IMR-90 (cell line): Measurements from ENCODE around the gene ASCL3. TPM values are rescaled to one million over a fixed set of nuclear protein-coding genes. Genes with fewer than 3 reads are reported as not detected.

Source experiments
- ATAC-seq: fragments of 200-7000 bp; cut with Tn5 transposase; 2 replicates; pipeline ENCODE4 v1.9.1; 2020; ENCODE audit warnings: low read depth, mild to moderate bottlenecking, moderate library complexity
- BruUV-seq: library from RNA; stranded (reverse); fragments of 400-500 nt; replicated peaks from 2 replicates; lab custom pipeline; 2021; lab: Mats Ljungman, UMichigan
- CTCF ChIA-PET: fragments of 300-600 bp; formaldehyde crosslinking; extraction: SDS; loops from one replicate; lab custom pipeline; 2021; ENCODE audit warnings: antibody characterized with exemption; lab: Yijun Ruan, JAX
- POLR2A ChIA-PET: fragments of 300-600 bp; sonication (Branson Sonifier 250); formaldehyde crosslinking; loops from one replicate; lab custom pipeline; 2022; ENCODE audit warnings: antibody characterized with exemption; ENCODE audit not compliant: unreplicated experiment; lab: Charles Lee
- DNase-seq: peaks from one replicate; pipeline ENCODE4 v3.0.0; 2013
- H2AFZ ChIP-seq: replicated peaks from 2 replicates; pipeline ENCODE3; 2013; ENCODE audit warnings: low read length, mild to moderate bottlenecking; ENCODE audit not compliant: poor library complexity
- H2AK5ac ChIP-seq: 2 replicates; pipeline ENCODE4 v1.6.1; 2013; ENCODE audit warnings: low read depth, low read length, inconsistent platforms
- H2AK9ac ChIP-seq: replicated peaks from 2 replicates; pipeline ENCODE3; 2013; ENCODE audit warnings: mild to moderate bottlenecking, low read depth, low read length, moderate library complexity; ENCODE audit not compliant: poor library complexity
- H2BK120ac ChIP-seq: 2 replicates; pipeline ENCODE4 v1.6.1; 2013; ENCODE audit warnings: low read depth, low read length, inconsistent platforms
- H2BK15ac ChIP-seq: 3 replicates; pipeline ENCODE4 v1.6.1; 2013; ENCODE audit warnings: low read depth, low read length, inconsistent platforms
- H2BK20ac ChIP-seq: 2 replicates; pipeline ENCODE4 v1.6.1; 2013; ENCODE audit warnings: low read depth, mild to moderate bottlenecking, inconsistent platforms, low read length, moderate library complexity
- H2BK5ac ChIP-seq: 2 replicates; pipeline ENCODE4 v1.6.1; 2013; ENCODE audit warnings: mild to moderate bottlenecking, low read depth, low read length, inconsistent platforms; ENCODE audit not compliant: poor library complexity, severe bottlenecking
- H3K14ac ChIP-seq: replicated peaks from 2 replicates; pipeline ENCODE4 v1.6.1; 2013; ENCODE audit warnings: low read depth, low read length, inconsistent platforms
- H3K18ac ChIP-seq: 2 replicates; pipeline ENCODE4 v1.6.1; 2013; ENCODE audit warnings: low read depth, low read length, control low read depth
- H3K23ac ChIP-seq: 2 replicates; pipeline ENCODE4 v1.6.1; 2013; ENCODE audit warnings: low read depth, low read length, inconsistent platforms
- H3K27ac ChIP-seq: 2 replicates; pipeline ENCODE4 v1.5.1; 2013; ENCODE audit warnings: mild to moderate bottlenecking, control low read depth, low read length; ENCODE audit not compliant: insufficient read depth
- H3K27me3 ChIP-seq: 2 replicates; pipeline ENCODE4 v1.6.1; 2013; ENCODE audit warnings: low read length; ENCODE audit not compliant: control insufficient read depth, insufficient read depth
- H3K36me3 ChIP-seq: 2 replicates; pipeline ENCODE4 v1.6.1; 2013; ENCODE audit warnings: low read length, mixed read lengths; ENCODE audit not compliant: control insufficient read depth, insufficient read depth
- H3K4ac ChIP-seq: 2 replicates; pipeline ENCODE4 v1.6.1; 2013; ENCODE audit warnings: low read depth, low read length, inconsistent platforms
- H3K4me1 ChIP-seq: 2 replicates; pipeline ENCODE4 v1.6.1; 2013; ENCODE audit warnings: low read length, mixed read lengths; ENCODE audit not compliant: control insufficient read depth, insufficient read depth
- H3K4me2 ChIP-seq: 2 replicates; pipeline ENCODE4 v1.6.1; 2013; ENCODE audit warnings: low read depth, mild to moderate bottlenecking, control low read depth, low read length, moderate library complexity
- H3K4me3 ChIP-seq: 2 replicates; pipeline ENCODE4 v1.5.1; 2013; ENCODE audit warnings: low read depth, mild to moderate bottlenecking, control low read depth, low read length, moderate library complexity; ENCODE audit not compliant: insufficient read depth
- H3K56ac ChIP-seq: 2 replicates; pipeline ENCODE4 v1.6.1; 2013; ENCODE audit warnings: low read length, inconsistent platforms; ENCODE audit not compliant: insufficient read depth; ENCODE audit errors: extremely low read depth
- H3K79me1 ChIP-seq, 2 experiments: 2 replicates each; pipeline ENCODE4 v1.6.1; 2013; ENCODE audit warnings: low read length in 2 of 2, inconsistent platforms in 1 of 2, low read depth in 1 of 2
- H3K9ac ChIP-seq: 2 replicates; pipeline ENCODE4 v1.6.1; 2013; ENCODE audit warnings: low read depth, low read length, control low read depth
- H3K9me1 ChIP-seq: 2 replicates; pipeline ENCODE4 v1.6.1; 2013; ENCODE audit warnings: low read length, inconsistent platforms; ENCODE audit not compliant: insufficient read depth
- H3K9me3 ChIP-seq: 2 replicates; pipeline ENCODE4 v1.6.1; 2013; ENCODE audit warnings: low read length; ENCODE audit not compliant: control insufficient read depth, insufficient read depth
- H4K20me1 ChIP-seq: 2 replicates; pipeline ENCODE4 v1.6.1; 2013; ENCODE audit warnings: low read length, inconsistent platforms; ENCODE audit not compliant: insufficient read depth
- H4K5ac ChIP-seq: 2 replicates; pipeline ENCODE4 v1.6.1; 2013; ENCODE audit warnings: mild to moderate bottlenecking, low read depth, low read length, control low read depth
- H4K8ac ChIP-seq, 2 experiments: 2 replicates each; pipeline ENCODE4 v1.6.1; 2013; ENCODE audit warnings: low read depth in 2 of 2, low read length in 2 of 2, control low read depth in 1 of 2, inconsistent platforms in 1 of 2
- H4K91ac ChIP-seq: 2 replicates; pipeline ENCODE4 v1.6.1; 2013; ENCODE audit warnings: low read depth, low read length, inconsistent platforms; ENCODE audit not compliant: insufficient read depth
- BHLHE40 ChIP-seq: fragments of 150-350 bp; IDR thresholded peaks from 2 replicates; pipeline ENCODE4 v1.6.1; 2016; ENCODE audit warnings: mild to moderate bottlenecking, low read depth, low read length
- CEBPB ChIP-seq: IDR thresholded peaks from 2 replicates; pipeline ENCODE4 v1.6.1; 2012; ENCODE audit warnings: low read depth, low read length, improper control_type of control experiment
- CHD1 ChIP-seq: IDR thresholded peaks from 2 replicates; pipeline ENCODE4 v1.6.1; 2012; ENCODE audit warnings: low read depth, low read length, improper control_type of control experiment
- FOS ChIP-seq: fragments of 150-350 bp; IDR thresholded peaks from 2 replicates; pipeline ENCODE4 v1.6.1; 2016; ENCODE audit warnings: low read depth, low read length
- MAFK ChIP-seq: IDR thresholded peaks from 2 replicates; pipeline ENCODE4 v1.6.1; 2012; ENCODE audit warnings: low read depth, low read length, improper control_type of control experiment
- MAZ ChIP-seq: IDR thresholded peaks from 2 replicates; pipeline ENCODE4 v1.6.1; 2012; ENCODE audit warnings: low read depth, mild to moderate bottlenecking, low read length, improper control_type of control experiment, moderate library complexity, borderline replicate concordance
- MXI1 ChIP-seq: IDR thresholded peaks from 2 replicates; pipeline ENCODE4 v1.6.1; 2012; ENCODE audit warnings: low read depth, mild to moderate bottlenecking, low read length, moderate library complexity, borderline replicate concordance
- NFE2L2 ChIP-seq: fragments of 150-350 bp; IDR thresholded peaks from 2 replicates; pipeline ENCODE4 v1.6.1; 2016; ENCODE audit warnings: low read depth, mild to moderate bottlenecking, low read length
- POLR2A ChIP-seq: IDR thresholded peaks from 2 replicates; pipeline ENCODE4 v1.6.1; 2012; ENCODE audit warnings: mild to moderate bottlenecking, low read depth, low read length
- RAD21 ChIP-seq: IDR thresholded peaks from 2 replicates; pipeline ENCODE4 v1.6.1; 2012; ENCODE audit warnings: low read length, improper control_type of control experiment
- RCOR1 ChIP-seq: IDR thresholded peaks from 2 replicates; pipeline ENCODE4 v1.6.1; 2012; ENCODE audit warnings: mild to moderate bottlenecking, low read length, improper control_type of control experiment; ENCODE audit not compliant: insufficient replicate concordance
- SMC3 ChIP-seq: fragments of 150-350 bp; IDR thresholded peaks from 2 replicates; pipeline ENCODE4 v1.6.1; 2016; ENCODE audit warnings: low read depth, mild to moderate bottlenecking, antibody characterized with exemption, low read length, moderate library complexity
- WGBS, 2 experiments: methylation state at CpG; one replicate each; pipeline versions ENCODE4 v1.1.5 to v1.1.7; 2013; ENCODE audit warnings: missing lambda C conversion rate in 2 of 2; ENCODE audit not compliant: insufficient read length in 1 of 2; ENCODE audit errors: extremely low coverage in 2 of 2; 5-methylcytosine and 5-hydroxymethylcytosine counted together
- dilution Hi-C: fragments of 300-500 bp; cut with HindIII; formaldehyde crosslinking; loops from one replicate; pipeline ENCODE4 v1.14.3; 2018; ENCODE audit warnings: low sequenced_read_pairs; ENCODE audit not compliant: unreplicated experiment
- in situ Hi-C: fragments of 300-500 bp; cut with MboI; formaldehyde crosslinking; loops from 3 replicates; pipeline ENCODE4 v1.14.3; 2019; ENCODE audit warnings: low sequenced_read_pairs, inconsistent platforms, mixed read lengths
- intact Hi-C: fragments of 100-400 bp; cut with micrococcal nuclease; formaldehyde crosslinking; loops from 2 replicates; pipeline ENCODE4 v1.10.0; 2022
- polyA plus RNA-seq, 3 experiments: library from polyadenylated mRNA; depleted of rRNA; stranded (reverse); fragments of >200 nt; gene quantifications; 2 replicates each; pipeline ENCODE4 v1.2.3, GENCODE V29; 2012; ENCODE audit warnings: low replicate concordance in 1 of 3
- total RNA-seq: library from RNA; depleted of rRNA; stranded (reverse); fragments of >200 nt; gene quantifications from 2 replicates; pipeline ENCODE4 v1.2.3, GENCODE V29; 2012
- TF ChIP-seq, protein P1 (sequence below): fragments of 150-350 bp; IDR thresholded peaks from 2 replicates; pipeline ENCODE4 v1.6.1; 2017; ENCODE audit warnings: mild to moderate bottlenecking, antibody characterized with exemption, low read length, low read depth
- TF ChIP-seq, protein P2 (sequence below): fragments of 150-350 bp; IDR thresholded peaks from 2 replicates; pipeline ENCODE4 v1.6.1; 2016; ENCODE audit warnings: low read depth, mild to moderate bottlenecking, low read length, moderate library complexity, borderline replicate concordance

Gene ASCL3
- total and polyA plus RNA-seq, 2 of the 4 experiments (the other 2 are of a cell fraction): not detected

DNA sequence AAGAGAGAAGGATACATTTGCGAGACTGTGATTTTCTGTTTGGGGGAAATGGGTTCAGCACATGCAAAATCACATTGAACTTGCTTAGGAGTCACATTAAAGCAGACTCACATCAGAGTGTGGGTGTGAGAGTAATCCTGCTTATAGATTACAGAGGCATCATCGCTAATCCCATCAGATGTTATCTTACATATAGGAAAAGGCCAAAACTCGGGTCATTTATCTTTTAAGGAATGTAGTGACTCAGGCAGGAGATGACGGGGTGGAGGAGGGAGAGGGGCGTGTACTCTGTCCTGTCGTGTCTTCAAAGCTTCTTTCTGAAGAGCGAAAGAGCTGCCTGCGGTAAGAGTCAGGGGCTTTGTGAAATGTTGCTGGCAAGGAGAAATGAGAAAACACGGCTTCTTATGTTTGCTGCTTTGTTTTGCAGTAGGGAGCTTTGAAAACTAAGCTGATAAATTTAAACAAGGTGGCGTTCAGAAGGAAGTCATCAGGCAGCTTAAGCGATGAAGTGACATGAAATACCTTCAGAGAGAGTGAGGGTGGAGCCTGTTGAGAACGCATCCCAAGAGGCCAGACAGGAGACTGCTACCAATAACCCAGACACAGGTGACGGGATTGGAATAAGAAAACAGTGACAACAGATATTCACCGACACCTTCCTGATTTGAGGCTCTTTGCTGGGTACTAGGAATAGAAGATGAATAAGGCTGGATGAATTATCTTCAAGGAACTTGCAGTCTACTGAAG lies 7.9 kb downstream of the ASCL3 start:
- Histone ChIP-seq H3K4me2 (peak overlapping the region; percentile 79), H2BK15ac (peak overlapping the region; percentile 35; the same call in 1 of the 3 replicates), H3K18ac (peak overlapping the region; percentile 74), H3K4me3 (peak overlapping the region; percentile 11; the same call in 1 of the 2 replicates), H2BK20ac (peak overlapping the region; percentile 64), H3K79me1 (no peaks in the 10 kb centered on the region), H3K9me1 (peaks cover 12% of the 10 kb centered on the region; the same call in 1 of the 2 replicates), H4K91ac (peak overlapping the region; percentile 45), H3K23ac (peak overlapping the region; percentile 44; the same call in 1 of the 2 replicates), H3K27ac (peak overlapping the region; percentile 33), H4K5ac (peak overlapping the region; percentile 90), H3K9ac (peak overlapping the region; percentile 11; the same call in 1 of the 2 replicates), H3K4me1 (peaks cover 5% of the 10 kb centered on the region), H2AK5ac (peak overlapping the region; percentile 16; the same call in 1 of the 2 replicates), H2AFZ (peak overlapping the region; percentile 77), H2BK120ac (peak overlapping the region; percentile 67), H3K9me3 (no peaks in the 10 kb centered on the region), H4K8ac (peak overlapping the region in 1 of 2 experiments; percentile 67; a peak in 2 of 4 replicates), H3K36me3 (no peaks in the 10 kb centered on the region), H2AK9ac (peak overlapping the region; percentile 1), H2BK5ac (peak overlapping the region; percentile 35), H3K27me3 (no peaks in the 10 kb centered on the region), H3K4ac (peak overlapping the region; percentile 84), H4K20me1 (no peaks in the 10 kb centered on the region), H3K14ac (peak overlapping the region; percentile 76), H3K56ac (peak overlapping the region; percentile 40; the same call in 1 of the 2 replicates)
- dilution Hi-C loops: no loop called here
- ChIA-PET POLR2A (interaction anchor here (0.8 kb wide), 1 partner anchor 9 kb away, joined by 3 read pairs; no protein-coding TSS in a partner anchor), CTCF (interaction anchor here (1.5 kb wide), 1 partner anchor 14 kb away, joined by 3 read pairs; no protein-coding TSS in a partner anchor)
- peak; percentile 90 for DNase-seq
- no TSS peak for BruUV-seq
- intact Hi-C loops: loop anchor here (2.0 kb wide), 1 partner anchor 18 kb away; no protein-coding TSS in a partner anchor
- in situ Hi-C loops: no loop called here
- 25% methylated on average over 8 of the region's 14 CpGs; no CpG with 5 or more reads in 1 of the 2 experiments for WGBS, 2 experiments
- peak; percentile 92 for ATAC-seq
- TF ChIP-seq CHD1: no peak
- TF ChIP-seq FOS: peak; percentile 71
- TF ChIP-seq MXI1: no peak
- no peak for TF ChIP-seq MAFK
- TF ChIP-seq, protein P1, sequence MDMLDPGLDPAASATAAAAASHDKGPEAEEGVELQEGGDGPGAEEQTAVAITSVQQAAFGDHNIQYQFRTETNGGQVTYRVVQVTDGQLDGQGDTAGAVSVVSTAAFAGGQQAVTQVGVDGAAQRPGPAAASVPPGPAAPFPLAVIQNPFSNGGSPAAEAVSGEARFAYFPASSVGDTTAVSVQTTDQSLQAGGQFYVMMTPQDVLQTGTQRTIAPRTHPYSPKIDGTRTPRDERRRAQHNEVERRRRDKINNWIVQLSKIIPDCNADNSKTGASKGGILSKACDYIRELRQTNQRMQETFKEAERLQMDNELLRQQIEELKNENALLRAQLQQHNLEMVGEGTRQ: no peak
- 0 out of 2 replicates have a peak, but pooled peaks have one; percentile 9 for TF ChIP-seq BHLHE40
- no peak for TF ChIP-seq MAZ
- no peak for TF ChIP-seq RAD21
- TF ChIP-seq, protein P2, sequence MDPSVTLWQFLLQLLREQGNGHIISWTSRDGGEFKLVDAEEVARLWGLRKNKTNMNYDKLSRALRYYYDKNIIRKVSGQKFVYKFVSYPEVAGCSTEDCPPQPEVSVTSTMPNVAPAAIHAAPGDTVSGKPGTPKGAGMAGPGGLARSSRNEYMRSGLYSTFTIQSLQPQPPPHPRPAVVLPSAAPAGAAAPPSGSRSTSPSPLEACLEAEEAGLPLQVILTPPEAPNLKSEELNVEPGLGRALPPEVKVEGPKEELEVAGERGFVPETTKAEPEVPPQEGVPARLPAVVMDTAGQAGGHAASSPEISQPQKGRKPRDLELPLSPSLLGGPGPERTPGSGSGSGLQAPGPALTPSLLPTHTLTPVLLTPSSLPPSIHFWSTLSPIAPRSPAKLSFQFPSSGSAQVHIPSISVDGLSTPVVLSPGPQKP: no peak
- no peak for TF ChIP-seq SMC3
- TF ChIP-seq NFE2L2: 0 out of 2 replicates have a peak, but pooled peaks have one; percentile 1
- TF ChIP-seq RCOR1: peak; percentile 13
- peak; percentile 4; the same call in 1 of the 2 replicates for TF ChIP-seq CEBPB
- no peak for TF ChIP-seq POLR2A
